BE2C (cell line): ENCODE measurements around the gene SFSWAP.
"Not testable (repeated sequence)": the region's sequence is repeated elsewhere in the genome, so short reads cannot be mapped to it uniquely, and the experiment has no call there.

Source experiments
- DNase-seq: peaks from one replicate; pipeline ENCODE4 v3.0.0-alpha.2; 2020
- H3K27me3 ChIP-seq: fragments of 250-450 bp; sonication (Bioruptor Pico); 2 replicates; pipeline ENCODE4 v1.5.1; 2020; ENCODE audit warnings: mild to moderate bottlenecking
- H3K36me3 ChIP-seq: fragments of 250-450 bp; sonication (Bioruptor Pico); 2 replicates; pipeline ENCODE4 v1.5.1; 2020; ENCODE audit warnings: mild to moderate bottlenecking
- H3K4me1 ChIP-seq: fragments of 250-450 bp; sonication (Bioruptor Pico); 2 replicates; pipeline ENCODE4 v1.5.1; 2020
- H3K4me3 ChIP-seq: 2 replicates; pipeline ENCODE4 v1.5.1; 2011; ENCODE audit warnings: low read depth, low read length
- H3K9me3 ChIP-seq: fragments of 250-450 bp; sonication (Bioruptor Pico); 2 replicates; pipeline ENCODE4 v1.5.1; 2020
- TF ChIP-seq, protein P1 (sequence below): IDR thresholded peaks from 2 replicates; pipeline ENCODE4 v1.5.1; 2012; ENCODE audit warnings: mild to moderate bottlenecking, low read depth, low read length

The SFSWAP gene

GRCh38 chr12:131773582-131774221 lies 62.8 kb downstream of the SFSWAP start:
- no peaks in the 10 kb centered on the region for H3K4me1 ChIP-seq

GRCh38 chr12:131774576-131775391 lies 63.9 kb downstream of the SFSWAP start:
- DNase-seq = no peak
- no peak overlapping the region for H3K4me3 ChIP-seq
- peaks cover 67% of the 10 kb centered on the region for H3K36me3 ChIP-seq
- no peaks in the 10 kb centered on the region for H3K4me1 ChIP-seq
- no peaks in the 10 kb centered on the region for H3K9me3 ChIP-seq
- TF ChIP-seq, protein P1, sequence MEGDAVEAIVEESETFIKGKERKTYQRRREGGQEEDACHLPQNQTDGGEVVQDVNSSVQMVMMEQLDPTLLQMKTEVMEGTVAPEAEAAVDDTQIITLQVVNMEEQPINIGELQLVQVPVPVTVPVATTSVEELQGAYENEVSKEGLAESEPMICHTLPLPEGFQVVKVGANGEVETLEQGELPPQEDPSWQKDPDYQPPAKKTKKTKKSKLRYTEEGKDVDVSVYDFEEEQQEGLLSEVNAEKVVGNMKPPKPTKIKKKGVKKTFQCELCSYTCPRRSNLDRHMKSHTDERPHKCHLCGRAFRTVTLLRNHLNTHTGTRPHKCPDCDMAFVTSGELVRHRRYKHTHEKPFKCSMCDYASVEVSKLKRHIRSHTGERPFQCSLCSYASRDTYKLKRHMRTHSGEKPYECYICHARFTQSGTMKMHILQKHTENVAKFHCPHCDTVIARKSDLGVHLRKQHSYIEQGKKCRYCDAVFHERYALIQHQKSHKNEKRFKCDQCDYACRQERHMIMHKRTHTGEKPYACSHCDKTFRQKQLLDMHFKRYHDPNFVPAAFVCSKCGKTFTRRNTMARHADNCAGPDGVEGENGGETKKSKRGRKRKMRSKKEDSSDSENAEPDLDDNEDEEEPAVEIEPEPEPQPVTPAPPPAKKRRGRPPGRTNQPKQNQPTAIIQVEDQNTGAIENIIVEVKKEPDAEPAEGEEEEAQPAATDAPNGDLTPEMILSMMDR = no peak
- H3K27me3 ChIP-seq = no peaks in the 10 kb centered on the region

More at GRCh38 chr12:131773582-131774221, 62.8 kb downstream of the SFSWAP start:
- H3K27me3 ChIP-seq = no peaks in the 10 kb centered on the region
- TF ChIP-seq, protein P1 = no peak
- no peaks in the 10 kb centered on the region for H3K9me3 ChIP-seq
- DNase-seq = no peak
- H3K4me3 ChIP-seq = no peak overlapping the region
- H3K36me3 ChIP-seq = peaks cover 67% of the 10 kb centered on the region

DNA sequence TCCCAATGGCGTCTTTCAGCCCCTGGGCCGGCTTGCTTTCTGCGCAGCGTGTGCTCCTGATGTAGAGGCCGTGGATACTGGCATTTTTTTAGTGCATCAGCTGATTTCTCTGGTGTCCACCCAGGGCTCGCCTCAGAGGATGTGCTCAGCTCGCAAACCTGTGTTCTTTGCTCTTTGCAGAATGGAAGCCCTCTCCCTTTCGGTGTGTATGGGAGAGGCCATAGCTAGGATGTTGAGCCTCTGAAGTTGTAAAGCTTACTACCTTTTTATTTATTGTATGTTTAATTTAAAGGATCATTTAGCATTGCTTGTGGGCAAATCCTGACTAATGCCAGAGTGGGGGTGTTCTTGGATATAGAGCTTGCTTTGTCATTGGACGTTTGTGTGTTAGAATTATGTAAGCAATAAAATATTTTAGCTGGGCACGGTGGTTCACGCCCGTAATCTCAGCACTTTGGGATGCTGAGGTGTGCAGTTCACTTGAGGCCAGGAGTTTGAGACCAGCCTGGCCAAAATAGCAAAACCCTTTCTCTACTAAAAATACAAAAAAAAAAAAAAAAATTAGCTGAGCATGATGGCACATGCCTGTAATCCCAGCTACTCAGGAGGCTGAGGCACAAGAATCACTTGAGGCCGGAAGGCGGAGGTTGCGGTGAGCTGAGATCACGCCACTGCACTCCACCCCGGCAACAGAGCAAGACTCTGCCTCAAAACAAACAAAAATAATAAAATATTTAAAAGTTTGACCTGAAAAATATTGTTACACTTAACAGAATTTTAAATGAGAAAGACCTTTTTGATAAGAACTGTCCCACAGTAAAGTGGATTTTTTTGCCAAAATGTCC lies 64.7 kb downstream of the SFSWAP start:
- TF ChIP-seq, protein P1 = no peak
- Histone ChIP-seq H3K27me3 (no peaks in the 10 kb centered on the region), H3K9me3 (no peaks in the 10 kb centered on the region), H3K4me3 (no peak overlapping the region), H3K36me3 (peaks cover 67% of the 10 kb centered on the region), H3K4me1 (no peaks in the 10 kb centered on the region)
- DNase-seq = no peak

DNA sequence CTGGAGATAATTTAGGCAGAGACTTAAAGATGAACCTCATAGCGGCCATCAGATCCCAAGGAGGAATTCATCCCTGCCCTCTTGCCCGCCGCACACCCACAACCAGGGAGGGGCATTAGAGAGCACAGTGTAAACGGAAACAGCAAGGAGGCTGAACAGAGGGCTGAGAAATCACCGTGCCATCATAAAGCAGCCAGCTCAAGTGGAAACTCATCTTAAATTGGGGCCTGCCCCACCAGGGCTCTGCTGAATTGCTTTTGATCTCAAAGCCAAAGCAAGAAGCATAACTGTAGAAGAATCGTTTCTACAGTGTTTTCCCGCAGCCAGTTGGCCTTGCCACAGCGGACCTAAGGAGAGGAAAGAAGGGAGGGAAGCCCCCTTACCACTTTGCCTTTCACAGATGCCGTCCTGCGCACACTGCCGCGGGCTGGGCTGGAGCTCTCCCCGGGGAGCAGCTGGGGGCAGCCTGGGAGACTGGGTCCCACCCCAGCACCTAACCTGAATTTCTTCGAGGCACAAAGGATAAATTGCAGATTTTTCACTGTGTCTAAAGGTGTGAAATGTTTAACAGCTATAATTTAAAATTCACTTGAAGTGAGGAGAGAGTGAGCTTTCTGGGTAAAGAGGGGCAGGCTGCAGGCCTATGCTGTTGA lies 65.5 kb downstream of the SFSWAP start:
- Histone ChIP-seq H3K27me3 (no peaks in the 10 kb centered on the region), H3K36me3 (peaks cover 63% of the 10 kb centered on the region), H3K9me3 (no peaks in the 10 kb centered on the region), H3K4me1 (no peaks in the 10 kb centered on the region), H3K4me3 (no peak overlapping the region)
- TF ChIP-seq, protein P1 = no peak
- no peak for DNase-seq

- not testable (repeated sequence) for H3K27me3 ChIP-seq, H3K4me3 ChIP-seq, H3K4me1 ChIP-seq, DNase-seq, H3K9me3 ChIP-seq
- H3K36me3 ChIP-seq = peaks cover 59% of the 10 kb centered on the region
Measured at GRCh38 chr12:131777269-131777668, 66.4 kb downstream of the SFSWAP start.

DNA sequence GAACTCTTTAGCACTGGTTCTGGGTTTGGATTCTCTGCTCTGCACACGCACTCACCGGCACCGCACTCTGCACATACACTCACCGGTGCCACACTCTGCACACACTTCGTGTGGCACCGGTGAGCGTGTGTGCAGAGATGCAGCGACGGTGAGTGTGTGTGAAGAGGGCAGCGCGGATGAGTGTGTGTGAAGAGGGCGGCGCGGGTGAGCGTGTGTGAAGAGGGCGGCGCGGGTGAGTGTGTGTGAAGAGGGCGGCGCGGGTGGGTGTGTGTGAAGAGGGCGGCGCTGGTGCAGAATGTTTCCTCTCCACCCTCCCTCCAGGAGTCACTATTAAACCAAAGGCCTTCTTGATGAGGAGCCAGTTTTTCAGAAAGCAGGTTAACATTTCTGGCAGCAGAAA lies 68.1 kb downstream of the SFSWAP start:
- H3K4me1 ChIP-seq = no peaks in the 10 kb centered on the region
- H3K9me3 ChIP-seq = no peaks in the 10 kb centered on the region
- no peak for DNase-seq
- TF ChIP-seq, protein P1 = no peak
- peaks cover 52% of the 10 kb centered on the region for H3K36me3 ChIP-seq
- H3K27me3 ChIP-seq = no peaks in the 10 kb centered on the region
- H3K4me3 ChIP-seq = no peak overlapping the region
